ENCODE data around the gene FAS.
A peak's percentile ranks its signal among the peaks of the same experiment; 100 is the strongest.

FAS gene

DNA sequence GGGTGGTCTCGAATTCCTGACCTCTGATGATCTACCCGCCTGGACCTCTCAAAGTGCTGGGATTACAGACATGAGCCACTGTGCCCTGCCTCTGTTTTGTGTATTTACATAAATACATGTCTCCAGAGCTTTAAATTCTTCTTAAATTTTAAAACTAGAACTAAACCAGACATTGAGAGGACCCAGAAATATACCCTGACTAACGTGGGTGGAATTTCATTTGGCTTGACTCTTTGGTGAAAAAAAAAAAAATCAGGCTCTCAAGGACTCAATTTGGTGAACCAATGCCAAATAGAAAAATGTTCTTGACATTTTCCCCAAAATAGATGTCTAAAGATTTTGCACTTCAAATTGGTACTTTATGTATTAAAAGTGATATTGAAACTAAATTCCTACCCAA is 16.6 kb upstream of the FAS start:
- no peak for DNase-seq

DNA sequence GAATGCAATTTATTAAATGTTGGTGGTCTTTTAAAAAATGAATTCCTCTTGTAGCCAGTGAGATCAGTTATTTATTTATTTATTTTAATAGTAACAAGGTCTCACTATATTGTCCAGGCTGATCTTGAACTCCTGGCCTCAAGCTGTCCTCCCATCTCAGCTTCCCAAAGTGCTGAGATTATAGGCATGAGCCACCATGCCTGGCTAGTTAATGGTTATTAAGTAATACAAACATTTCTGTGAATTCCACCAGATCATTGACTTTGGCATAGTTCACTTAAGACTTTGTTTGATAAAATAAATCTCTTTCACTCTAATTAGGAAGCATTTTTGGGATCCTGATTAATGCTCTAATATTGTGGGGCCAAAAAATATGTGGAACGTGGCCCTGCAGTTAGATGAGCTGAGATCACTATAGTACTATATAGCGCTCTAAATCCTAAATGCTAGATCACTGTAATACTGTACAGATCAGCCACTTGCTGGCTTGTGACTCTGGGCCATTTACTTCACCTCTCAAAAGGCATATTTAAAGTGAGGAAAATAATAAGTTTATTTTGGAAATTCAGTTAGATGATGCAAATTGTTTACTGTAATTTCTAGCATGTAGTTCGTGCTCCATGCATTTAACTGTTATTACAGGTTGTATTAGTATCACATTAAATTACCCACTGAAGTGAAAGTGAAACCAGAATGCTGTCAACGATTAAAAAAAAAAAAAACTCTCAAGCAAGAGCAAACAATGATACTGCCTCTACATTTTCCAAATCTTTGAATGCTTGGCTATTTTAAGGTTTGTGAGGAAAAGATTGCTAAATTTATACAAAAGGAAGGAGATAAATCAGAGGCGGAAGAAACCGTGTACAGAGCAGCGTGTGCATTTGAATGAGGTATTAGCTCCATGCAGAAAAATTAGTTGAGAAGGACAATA is 15.9 kb upstream of the FAS start:
- no peak for DNase-seq

DNA sequence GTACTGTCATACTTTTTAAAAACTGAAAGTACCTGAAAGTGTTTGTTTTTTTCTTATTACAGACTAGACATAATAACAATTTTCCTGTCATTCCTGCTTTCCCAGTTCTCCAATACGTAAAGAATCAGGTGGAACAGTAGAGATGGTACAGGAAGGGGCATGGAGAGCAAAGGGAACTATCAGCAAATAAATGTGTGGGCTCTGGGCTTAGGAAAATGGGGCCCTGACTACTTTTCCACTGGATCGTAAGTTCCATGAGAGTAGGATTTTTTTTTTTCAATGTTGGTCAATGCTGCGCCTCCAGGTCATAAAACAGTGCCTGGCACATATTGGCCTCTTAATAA is 15.2 kb upstream of the FAS start:
- DNase-seq: no peak

DNA sequence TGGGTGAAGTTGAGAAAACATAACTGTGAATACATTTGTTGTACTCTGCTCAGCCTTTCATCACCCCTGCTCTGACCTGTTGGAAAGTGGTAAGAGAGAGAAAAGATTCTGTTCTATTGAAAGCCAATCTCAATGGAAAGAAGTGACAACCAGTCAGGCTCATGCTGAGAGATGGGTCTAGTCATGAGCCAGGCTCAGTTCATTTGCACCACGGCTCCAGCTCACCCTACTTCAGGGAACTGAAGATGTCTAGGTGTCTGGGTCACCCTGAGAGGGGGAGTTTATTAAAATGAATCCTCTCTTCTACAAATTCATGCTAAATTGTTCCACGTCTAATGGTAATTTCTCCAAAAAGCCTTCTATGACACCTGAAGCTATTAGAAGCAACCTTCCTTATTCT is 12.1 kb upstream of the FAS start:
- DNase-seq: no peak

DNA sequence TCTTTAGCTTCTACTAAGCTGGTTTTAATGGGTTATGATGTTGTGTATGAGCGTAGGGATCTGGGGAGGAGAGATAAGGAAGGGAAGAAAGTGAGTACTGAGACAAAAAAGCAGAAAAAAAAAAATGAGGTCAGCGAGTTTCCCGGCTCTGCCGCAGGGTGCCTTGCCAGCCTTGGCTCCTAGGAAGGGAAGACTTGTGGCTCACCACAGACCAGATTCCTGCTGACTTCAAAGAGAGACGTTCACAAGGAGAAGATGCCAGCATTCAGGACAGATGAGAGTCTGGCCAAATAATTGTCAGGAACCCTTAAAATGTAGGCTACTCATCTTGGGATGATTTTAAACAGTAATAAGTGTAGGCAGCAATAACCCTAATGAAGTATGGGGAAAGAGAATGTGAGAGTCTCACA is 11.4 kb upstream of the FAS start:
- no peak for DNase-seq

DNA sequence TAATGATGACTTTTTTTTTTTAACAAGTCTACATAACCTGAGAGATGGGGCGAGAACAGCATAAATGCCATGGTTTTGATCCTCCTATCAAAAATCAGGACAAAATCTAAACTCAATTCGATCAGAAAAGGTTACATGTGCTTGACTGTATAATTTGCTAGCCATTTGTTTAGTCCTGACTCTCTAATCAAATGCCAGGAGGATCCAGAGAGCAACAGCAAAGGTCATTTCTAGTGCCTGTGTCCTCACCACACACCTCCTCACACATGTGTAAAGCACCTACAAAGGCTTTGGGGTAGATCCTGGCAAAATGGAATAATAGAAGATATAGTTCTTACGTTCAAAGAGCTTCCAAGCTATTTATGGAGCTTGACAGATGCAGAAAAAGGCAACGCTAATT is 11.0 kb upstream of the FAS start:
- no peak for DNase-seq

DNA sequence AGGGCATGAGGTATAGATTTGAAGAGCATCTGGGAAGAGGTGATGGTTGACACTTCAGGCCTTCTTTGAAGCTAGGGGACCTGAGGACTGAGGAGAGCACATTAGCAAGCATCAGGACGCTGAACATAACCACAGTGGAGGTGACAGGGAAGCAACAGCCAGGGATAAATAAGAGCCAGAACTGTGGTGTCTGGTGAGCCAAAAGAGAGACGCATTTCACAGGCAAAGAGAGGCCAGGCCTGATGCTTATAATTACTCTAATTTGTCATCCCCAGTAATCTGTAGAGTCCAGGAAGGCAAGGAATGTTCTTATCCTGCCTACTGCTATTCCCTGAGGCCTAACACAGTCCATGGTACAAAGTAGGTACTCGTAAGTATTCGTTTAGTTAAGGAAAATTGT is 10.4 kb upstream of the FAS start:
- no peak for DNase-seq

DNA sequence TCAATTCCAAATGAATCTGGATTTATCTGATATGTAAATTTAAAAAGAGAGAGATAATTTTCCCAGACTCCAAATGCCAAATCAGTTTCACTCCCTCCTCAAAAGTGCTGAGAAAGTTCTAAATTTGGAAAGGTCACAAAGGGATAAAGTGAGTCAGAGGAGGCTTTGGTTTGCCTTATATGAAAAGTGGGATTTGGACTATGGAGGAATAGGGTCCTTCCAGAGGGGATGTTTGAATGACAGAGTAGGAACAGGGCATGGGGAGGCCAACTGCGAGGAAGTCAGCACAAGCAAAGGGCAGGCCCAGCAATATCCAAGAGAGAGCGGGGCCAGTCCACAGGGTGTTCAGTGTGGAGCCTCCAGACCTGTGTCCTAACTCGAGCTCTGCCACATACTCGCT is 9.8 kb upstream of the FAS start:
- no peak for DNase-seq

DNA sequence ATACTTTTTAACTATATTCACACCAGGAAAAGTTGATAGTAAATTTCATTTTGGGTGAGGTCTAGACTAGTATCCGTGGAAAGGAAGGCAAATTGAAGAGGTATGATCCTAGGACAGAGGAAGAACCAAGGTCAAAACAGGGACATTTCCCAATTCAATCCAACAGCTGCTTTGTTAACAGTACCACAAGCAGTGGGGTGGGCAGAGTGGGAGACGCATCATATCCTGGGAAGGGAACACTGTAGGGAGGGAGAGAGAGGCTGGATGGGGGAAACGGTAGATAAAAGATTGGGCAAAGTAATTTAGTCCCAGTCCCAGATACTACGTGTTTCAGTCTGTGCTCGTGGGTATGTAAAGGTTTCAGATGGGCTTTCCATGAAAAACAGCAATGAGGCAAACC is 9.2 kb upstream of the FAS start:
- DNase-seq: no peak

DNA sequence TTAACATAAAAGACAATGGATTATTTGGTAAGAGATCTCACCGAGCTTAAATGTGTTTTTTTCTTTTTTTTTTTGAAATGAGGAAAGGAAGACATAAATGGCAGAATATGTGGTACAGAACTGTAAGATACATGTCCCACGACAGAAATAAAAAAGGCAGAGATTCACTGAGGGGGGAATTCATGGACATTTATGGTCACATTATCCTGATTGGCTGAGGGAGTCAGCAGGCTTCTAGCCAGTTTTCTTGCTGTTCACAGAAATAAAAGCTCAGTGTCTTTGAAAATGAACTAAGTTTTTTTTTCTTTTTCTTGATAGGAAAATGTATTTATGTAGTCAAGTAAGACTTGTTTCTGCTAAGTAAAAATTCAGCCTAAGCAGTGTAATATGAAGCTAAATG is 8.2 kb upstream of the FAS start:
- DNase-seq: no peak

DNA sequence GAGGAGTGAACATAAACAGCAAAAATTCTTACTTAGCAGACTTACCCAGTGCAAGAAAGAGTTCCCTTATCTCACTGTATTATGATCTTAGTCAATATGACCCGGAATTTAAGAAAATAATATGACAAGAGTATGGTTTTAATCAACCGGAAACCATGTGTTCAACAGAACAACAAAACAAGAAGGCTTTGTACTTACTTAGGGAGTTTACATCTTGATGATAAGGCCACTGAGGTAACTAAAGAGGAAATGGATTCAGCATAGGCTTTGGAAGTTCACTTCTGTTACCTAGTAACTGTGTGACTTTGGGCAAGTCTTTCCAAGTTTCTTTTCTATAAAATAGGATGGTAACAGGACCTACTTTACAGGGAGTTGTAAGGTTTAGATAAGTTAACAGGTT is 7.4 kb upstream of the FAS start:
- no peak for DNase-seq

DNA sequence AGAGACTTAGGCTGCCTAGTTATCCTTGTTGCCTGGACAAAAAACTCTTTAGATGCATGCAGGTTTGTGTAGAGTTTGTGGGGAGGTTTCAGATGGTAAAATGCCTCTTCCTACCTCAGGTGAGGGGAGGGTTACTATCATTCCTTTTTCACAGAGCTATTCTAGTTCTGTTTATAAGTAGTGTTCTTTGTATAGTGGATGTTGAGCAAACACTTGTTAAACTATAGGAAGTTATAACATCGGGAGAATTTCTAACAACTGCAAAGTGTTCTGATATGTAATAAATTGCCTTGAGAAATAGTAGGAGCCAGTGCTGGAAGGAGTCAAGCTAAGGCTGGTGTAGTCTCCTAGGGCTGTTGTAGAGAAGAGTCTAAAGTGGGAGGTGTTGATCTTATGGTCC is 6.7 kb upstream of the FAS start:
- DNase-seq: no peak

DNA sequence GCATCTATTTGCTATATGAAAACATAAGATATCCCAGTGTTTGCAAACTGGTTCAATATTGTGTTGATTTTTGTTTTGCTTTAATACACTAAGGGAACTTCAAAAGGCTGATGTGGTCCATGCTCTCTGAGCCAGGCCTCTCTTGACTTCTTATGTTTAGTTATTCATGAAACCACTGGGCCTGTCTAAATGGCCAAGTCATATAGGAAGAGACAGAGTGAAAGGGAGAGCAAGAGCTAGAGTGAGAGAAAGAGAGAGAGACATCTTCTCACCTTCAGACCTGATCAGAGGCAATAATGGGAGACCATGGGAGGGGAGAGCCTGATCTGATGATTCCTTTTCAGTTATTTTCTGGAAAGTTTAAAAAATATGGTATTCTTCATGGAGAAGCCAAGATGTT is 6.1 kb upstream of the FAS start:
- DNase-seq: no peak

DNA sequence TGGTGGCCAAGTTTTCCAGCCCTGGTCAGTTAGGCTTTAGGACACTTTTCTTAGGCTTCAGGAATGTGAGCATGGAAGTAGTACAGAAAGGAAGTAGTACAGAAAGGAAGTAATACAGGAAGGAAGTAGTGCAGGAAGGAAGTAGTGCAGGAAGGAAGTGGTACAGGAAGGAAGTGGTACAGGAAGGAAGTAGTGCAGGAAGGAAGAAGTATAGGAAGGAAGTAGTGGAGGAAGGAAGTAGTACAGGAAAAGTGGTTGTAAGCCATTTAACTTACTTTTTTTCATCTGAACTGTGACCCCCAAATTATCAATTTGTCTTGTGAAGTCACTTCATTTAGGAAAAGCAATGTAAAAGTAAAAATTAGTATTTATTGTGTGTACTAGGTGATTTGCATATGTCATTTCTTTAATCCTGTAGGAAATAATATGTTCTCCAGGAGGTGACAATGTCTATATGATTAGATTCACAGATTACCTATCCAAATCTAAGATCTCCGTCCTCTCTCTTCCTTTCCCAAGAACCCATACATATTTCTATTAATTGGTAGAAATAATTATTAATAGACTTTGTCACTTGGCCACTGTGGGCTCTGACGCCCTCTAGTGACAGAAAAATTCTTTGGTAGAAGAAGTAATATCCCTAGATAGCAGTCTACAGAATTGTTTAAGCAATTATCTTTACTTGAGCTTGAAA is 3.9 kb upstream of the FAS start:
- DNase-seq: peak; percentile 20

DNA sequence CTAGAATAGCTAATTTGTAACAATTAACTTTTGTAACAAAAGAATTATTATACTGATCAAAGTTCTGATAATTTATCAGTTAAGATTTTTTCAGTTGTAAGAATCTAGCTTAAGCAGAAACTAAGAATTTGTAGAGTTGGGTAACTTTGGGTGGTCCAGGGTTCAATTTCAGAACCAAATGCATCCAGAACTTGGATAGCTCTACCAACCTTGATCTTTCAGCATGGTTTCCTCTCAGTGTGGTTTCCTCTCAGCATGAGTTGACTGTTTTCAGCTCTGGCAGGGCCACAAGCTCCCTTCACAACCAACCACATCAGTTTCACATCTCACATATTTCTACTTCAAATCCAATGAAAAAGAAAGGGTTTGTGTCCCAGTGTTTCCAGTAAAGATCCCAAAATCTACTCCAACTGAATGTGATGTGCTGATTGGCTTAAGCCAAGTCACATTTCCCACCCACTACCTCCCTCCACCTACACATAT is 3.3 kb upstream of the FAS start:
- no peak for DNase-seq

DNA sequence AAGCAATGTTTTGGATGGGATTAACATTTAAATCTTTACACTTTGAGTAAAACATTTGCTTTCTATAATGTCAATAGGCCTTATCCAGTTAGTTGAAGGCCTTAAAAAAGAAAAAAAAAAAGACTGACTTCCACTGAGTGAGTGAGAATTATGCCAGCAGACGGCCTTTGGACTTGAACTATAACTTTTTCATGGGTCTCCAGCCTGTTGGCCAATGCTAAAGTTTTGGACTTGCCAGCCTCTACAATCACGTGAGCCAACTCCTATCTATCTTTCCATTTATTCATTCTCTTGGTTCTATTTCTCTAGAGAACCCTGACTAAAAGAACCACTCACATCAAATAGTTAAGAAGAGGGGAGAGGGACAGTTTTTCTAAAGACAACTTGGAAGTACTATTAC is 2.8 kb upstream of the FAS start:
- no peak for DNase-seq

DNA sequence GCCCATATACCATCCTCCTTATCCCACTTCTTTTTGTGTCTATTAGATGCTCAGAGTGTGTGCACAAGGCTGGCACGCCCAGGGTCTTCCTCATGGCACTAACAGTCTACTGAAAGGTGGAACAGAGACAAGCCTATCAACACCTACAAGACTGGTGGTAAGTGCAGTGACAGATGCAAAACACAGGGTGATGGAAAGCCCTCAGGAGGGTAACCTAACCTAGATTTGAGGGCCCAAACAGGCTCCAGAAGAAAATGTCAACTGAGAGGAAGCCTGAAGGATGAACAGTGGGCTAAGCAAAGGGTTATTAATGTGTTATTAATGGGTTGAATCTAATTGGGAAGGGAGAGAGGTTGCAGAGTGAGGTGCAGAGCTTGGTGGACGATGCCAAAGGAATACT is 1.2 kb upstream of the FAS start:
- no peak for DNase-seq

DNA sequence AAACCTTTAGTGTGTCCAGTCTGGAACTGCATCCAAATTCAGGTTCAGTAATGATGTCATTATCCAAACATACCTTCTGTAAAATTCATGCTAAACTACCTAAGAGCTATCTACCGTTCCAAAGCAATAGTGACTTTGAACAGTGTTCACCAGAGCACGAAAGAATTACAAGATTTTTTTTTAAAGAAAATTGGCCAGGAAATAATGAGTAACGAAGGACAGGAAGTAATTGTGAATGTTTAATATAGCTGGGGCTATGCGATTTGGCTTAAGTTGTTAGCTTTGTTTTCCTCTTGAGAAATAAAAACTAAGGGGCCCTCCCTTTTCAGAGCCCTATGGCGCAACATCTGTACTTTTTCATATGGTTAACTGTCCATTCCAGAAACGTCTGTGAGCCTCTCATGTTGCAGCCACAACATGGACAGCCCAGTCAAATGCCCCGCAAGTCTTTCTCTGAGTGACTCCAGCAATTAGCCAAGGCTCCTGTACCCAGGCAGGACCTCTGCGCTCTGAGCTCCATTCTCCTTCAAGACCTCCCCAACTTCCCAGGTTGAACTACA is 694 bp upstream of the FAS start:
- DNase-seq: no peak

DNA sequence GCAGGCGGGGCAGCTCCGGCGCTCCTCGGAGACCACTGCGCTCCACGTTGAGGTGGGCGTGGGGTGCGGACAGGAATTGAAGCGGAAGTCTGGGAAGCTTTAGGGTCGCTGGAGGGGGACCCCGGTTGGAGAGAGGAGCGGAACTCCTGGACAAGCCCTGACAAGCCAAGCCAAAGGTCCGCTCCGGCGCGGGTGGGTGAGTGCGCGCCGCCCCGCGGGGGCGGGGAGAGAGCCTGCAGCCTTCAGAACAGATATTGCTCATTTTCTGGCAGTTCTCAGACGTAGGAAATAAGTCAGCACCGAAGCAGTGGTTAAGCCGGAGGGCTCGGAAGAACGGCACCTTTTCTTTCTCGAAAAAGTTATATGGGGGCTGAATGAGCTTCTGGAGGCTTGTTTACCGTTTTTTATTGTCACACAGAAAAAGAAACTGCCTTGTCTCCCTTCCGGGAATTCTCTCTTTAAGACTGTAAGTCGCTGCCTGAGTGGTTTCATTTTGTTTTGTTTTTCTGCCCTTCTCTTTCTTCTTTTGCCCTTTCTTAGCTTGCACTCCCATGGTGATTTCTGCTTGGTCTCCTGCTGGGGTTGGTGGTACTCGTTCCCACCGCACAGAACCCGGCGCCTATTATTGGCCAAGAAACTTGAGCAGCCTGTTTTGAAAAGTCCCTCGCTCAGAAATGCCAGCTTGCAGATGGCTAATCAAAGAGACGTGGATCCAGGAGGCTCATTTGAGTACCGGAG is 732 bp downstream of the FAS start:
- DNase-seq: peak; percentile 19

DNA sequence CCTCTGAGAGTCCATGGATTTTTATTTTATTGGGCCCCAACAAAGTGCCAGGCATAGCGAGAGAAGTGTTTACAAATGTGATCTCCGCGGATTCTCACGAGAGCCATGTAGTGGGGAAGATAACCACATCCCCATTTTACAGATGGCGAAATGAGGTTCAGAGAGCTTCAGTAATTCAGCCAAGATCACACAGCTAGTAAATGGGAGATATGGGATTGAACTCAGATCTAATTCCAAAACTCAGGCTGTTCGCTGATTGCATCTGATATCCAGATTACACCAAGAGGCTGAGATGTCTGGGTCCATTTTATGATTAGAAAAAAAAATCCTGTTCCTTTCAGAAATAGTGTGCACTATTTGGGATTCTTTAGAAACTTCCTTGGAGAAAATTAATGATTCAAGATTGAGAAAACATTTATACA is 1.3 kb downstream of the FAS start:
- no peak for DNase-seq

DNA sequence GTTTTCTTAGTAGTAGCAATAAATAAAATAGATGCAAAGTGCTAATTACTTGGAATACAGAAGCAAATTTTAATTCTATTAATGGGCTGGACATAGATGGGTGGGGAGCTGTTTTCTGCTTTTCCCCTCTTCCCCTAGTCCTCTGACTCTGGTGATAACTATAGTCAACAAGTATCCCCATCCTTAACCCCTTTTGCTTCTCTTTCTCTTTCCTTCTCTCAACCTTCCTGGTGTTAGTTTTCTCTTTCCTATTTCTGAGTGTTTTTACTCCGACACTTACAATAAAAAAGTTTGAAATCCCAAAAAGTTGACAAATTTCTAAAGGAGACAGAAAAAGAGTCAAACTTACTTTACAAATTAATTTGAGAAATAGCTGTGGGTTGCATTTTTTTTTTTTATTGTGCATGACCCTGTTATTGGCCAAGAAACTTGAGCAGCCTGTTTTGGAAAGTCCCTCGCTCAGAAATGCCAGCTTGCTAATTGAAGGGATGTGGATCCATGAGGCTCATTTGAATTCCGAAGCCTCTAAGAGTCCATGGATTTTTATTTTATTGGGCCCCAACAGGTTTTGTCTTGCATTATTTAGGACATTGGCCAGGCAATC is 2.4 kb downstream of the FAS start:
- no peak for DNase-seq

DNA sequence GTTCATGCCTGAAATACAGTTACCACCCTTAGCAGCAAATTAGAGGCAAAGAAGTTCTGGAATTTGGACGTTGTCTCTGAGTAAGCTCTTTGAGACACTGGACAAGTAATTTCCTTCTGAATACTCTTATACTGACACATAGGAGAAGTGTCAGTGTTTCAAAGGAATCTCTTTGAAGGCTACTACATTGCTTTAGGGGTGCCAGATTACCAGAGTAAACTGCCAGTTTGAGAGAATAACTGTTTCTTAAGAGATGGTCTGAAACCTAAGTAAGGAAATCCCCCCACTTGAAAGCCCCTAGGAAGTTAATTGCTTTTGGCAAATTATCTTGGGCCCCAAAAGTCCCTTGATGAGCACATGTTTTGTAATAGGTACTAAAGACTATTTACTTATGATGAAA is 3.4 kb downstream of the FAS start:
- no peak for DNase-seq

All from NCI-H1105 treated with DMSO at 0.1 percent for 48 hours (cell line).